NOMO-1 treated with DMSO at 0.1 percent for 48 hours (cell line): Measurements from ENCODE around the gene ZNF425.
"Not testable (repeated sequence)": the region's sequence is repeated elsewhere in the genome, so short reads cannot be mapped to it uniquely, and the experiment has no call there.

Experiments used
- DNase-seq: peaks from one replicate; lab custom pipeline; 2025; ENCODE audit not compliant: unreplicated experiment; lab: John Stamatoyannopoulos, UW

The ZNF425 gene

GRCh38 chr7:149074116-149074885, 51.8 kb downstream of the ZNF425 start:
- no peak for DNase-seq

- DNase-seq: no peak
These were observed 53.7 kb downstream of the ZNF425 start for GRCh38 chr7:149072438-149072775.

GRCh38 chr7:149071641-149072437, 54.3 kb downstream of the ZNF425 start:
- DNase-seq: no peak

GRCh38 chr7:149071182-149071635, 54.9 kb downstream of the ZNF425 start:
- DNase-seq: no peak

- no peak for DNase-seq
These were observed 55.6 kb downstream of the ZNF425 start for GRCh38 chr7:149070372-149071125.

- DNase-seq: no peak
These were observed 58.3 kb downstream of the ZNF425 start for GRCh38 chr7:149067869-149068268.

- no peak for DNase-seq
These were observed 62.6 kb downstream of the ZNF425 start for GRCh38 chr7:149063476-149063875.

GRCh38 chr7:149062217-149062899, 63.8 kb downstream of the ZNF425 start:
- not testable (repeated sequence) for DNase-seq

GRCh38 chr7:149060156-149060555, 66.0 kb downstream of the ZNF425 start:
- DNase-seq: no peak

GRCh38 chr7:149053885-149054284, 72.2 kb downstream of the ZNF425 start:
- no peak for DNase-seq

GRCh38 chr7:149053384-149053783, 72.7 kb downstream of the ZNF425 start:
- DNase-seq: no peak
